H1 (cell line): ENCODE results near the gene ARHGEF18. TPM values are rescaled to one million over a fixed set of nuclear protein-coding genes. Genes with fewer than 3 reads are reported as not detected.

Source experiments
- CHD1 ChIP-seq: IDR thresholded peaks from 2 replicates; pipeline ENCODE4 v1.6.1; 2012; ENCODE audit warnings: low read depth, low read length, improper control_type of control experiment
- CHD7 ChIP-seq: fragments of 300-600 bp; sonication (generic); IDR thresholded peaks from 2 replicates; pipeline ENCODE4 v1.7.1; 2012; ENCODE audit warnings: low read length, moderate library complexity, mild to moderate bottlenecking, inconsistent platforms; ENCODE audit not compliant: insufficient replicate concordance
- EP300 ChIP-seq, 2 experiments: IDR thresholded peaks; 1 replicate in 1 of 2; 2 replicates in 1 of 2; pipeline ENCODE4 v1.6.1; 2011 to 2012; ENCODE audit warnings: low read depth in 2 of 2, low read length in 2 of 2, mild to moderate bottlenecking in 2 of 2, borderline replicate concordance in 1 of 2, inconsistent platforms in 1 of 2, moderate library complexity in 1 of 2
- GTF2F1 ChIP-seq: IDR thresholded peaks from 2 replicates; pipeline ENCODE4 v1.6.1; 2012; ENCODE audit warnings: low read depth, low read length, improper control_type of control experiment, borderline replicate concordance
- HDAC2 ChIP-seq, 2 experiments: fragments of 300-600 bp in 1 of 2; sonication (generic) in 1 of 2; IDR thresholded peaks; 2 replicates each; pipeline ENCODE4 v1.6.1; 2011 to 2012; ENCODE audit warnings: low read depth in 2 of 2, low read length in 2 of 2, mild to moderate bottlenecking in 2 of 2, moderate library complexity in 2 of 2, borderline replicate concordance in 1 of 2, inconsistent platforms in 1 of 2
- HDAC6 ChIP-seq: IDR thresholded peaks from one replicate; pipeline ENCODE4 v1.7.1; 2012; ENCODE audit warnings: low read depth, mild to moderate bottlenecking, inconsistent platforms, low read length, moderate library complexity
- MAX ChIP-seq: IDR thresholded peaks from 2 replicates; pipeline ENCODE4 v1.6.1; 2012; ENCODE audit warnings: inconsistent platforms
- RAD21 ChIP-seq, 2 experiments: IDR thresholded peaks in 1 of 2; conservative IDR thresholded peaks in 1 of 2; 2 replicates each; pipeline ENCODE4 v1.6.1; 2011; ENCODE audit warnings: low read depth in 2 of 2, low read length in 2 of 2, improper control_type of control experiment in 1 of 2, inconsistent platforms in 1 of 2, mild to moderate bottlenecking in 1 of 2, moderate library complexity in 1 of 2
- polyA plus RNA-seq, 7 experiments: library from polyadenylated mRNA; depleted of rRNA in 3 of 7; stranded (reverse) in 5 of 7; unstranded in 2 of 7; fragments of >200 nt in 5 of 7; fragments of 200-250 nt in 2 of 7; gene quantifications; 1 replicate in 5 of 7; 2 replicates in 1 of 7; 4 replicates in 1 of 7; pipeline versions ENCODE4 v1.2.1 to v1.2.3, GENCODE V29; 2011 to 2013; ENCODE audit warnings: missing spikeins in 2 of 7, mixed read lengths in 2 of 7
- total RNA-seq: library from RNA; stranded (reverse); fragmentation: NEBNext Ultra II Directional; extraction: Animal tissue kit (Norgen Biotek cat#: 25700); gene quantifications from 2 replicates; pipeline ENCODE4 v1.2.1, GENCODE V29; 2021

Gene ARHGEF18
- total and polyA plus RNA-seq, 2 of the 8 experiments (the other 6 are each of a cell fraction or from before 2014, with no cell fraction given) = 12.2 to 35.9 TPM

- TF ChIP-seq CHD7 (no peak), GTF2F1 (no peak), EP300 (IDR thresholded peaks at IDR 0.05; ENCODE audit: borderline replicate concordance in 1 of 2, low read depth in 2 of 2, low read length in 2 of 2) (no peak), MAX (no peak), CHD1 (no peak), RAD21 (IDR thresholded peaks at IDR 0.05 in 1 of 2, conservative IDR thresholded peaks at IDR 0.05 in 1 of 2; ENCODE audit: low read depth in 2 of 2, low read length in 2 of 2) (no peak), HDAC2 (IDR thresholded peaks at IDR 0.05; ENCODE audit: borderline replicate concordance in 1 of 2, low read depth in 2 of 2, low read length in 2 of 2) (no peak), HDAC6 (no peak)
- TF ChIP-seq, all 59 proteins: peak for 0
These were observed 36.3 kb downstream of the ARHGEF18 start (continued) for GRCh38 chr19:7385062-7385461.
